IMR-90 (cell line): ENCODE measurements around the gene OLFM3. TPM values are rescaled to one million over a fixed set of nuclear protein-coding genes. Genes with fewer than 3 reads are reported as not detected.

Experiments used
- ATAC-seq: fragments of 200-7000 bp; cut with Tn5 transposase; 2 replicates; pipeline ENCODE4 v1.9.1; 2020; ENCODE audit warnings: low read depth, mild to moderate bottlenecking, moderate library complexity
- BruUV-seq: library from RNA; stranded (reverse); fragments of 400-500 nt; replicated peaks from 2 replicates; lab custom pipeline; 2021; lab: Mats Ljungman, UMichigan
- CTCF ChIA-PET: fragments of 300-600 bp; formaldehyde crosslinking; extraction: SDS; loops from one replicate; lab custom pipeline; 2021; ENCODE audit warnings: antibody characterized with exemption; lab: Yijun Ruan, JAX
- POLR2A ChIA-PET: fragments of 300-600 bp; sonication (Branson Sonifier 250); formaldehyde crosslinking; loops from one replicate; lab custom pipeline; 2022; ENCODE audit warnings: antibody characterized with exemption; ENCODE audit not compliant: unreplicated experiment; lab: Charles Lee
- DNase-seq: peaks from one replicate; pipeline ENCODE4 v3.0.0; 2013
- H2AFZ ChIP-seq: replicated peaks from 2 replicates; pipeline ENCODE3; 2013; ENCODE audit warnings: low read length, mild to moderate bottlenecking; ENCODE audit not compliant: poor library complexity
- H2AK5ac ChIP-seq: 2 replicates; pipeline ENCODE4 v1.6.1; 2013; ENCODE audit warnings: low read depth, low read length, inconsistent platforms
- H2AK9ac ChIP-seq: replicated peaks from 2 replicates; pipeline ENCODE3; 2013; ENCODE audit warnings: mild to moderate bottlenecking, low read depth, low read length, moderate library complexity; ENCODE audit not compliant: poor library complexity
- H2BK120ac ChIP-seq: 2 replicates; pipeline ENCODE4 v1.6.1; 2013; ENCODE audit warnings: low read depth, low read length, inconsistent platforms
- H2BK15ac ChIP-seq: 3 replicates; pipeline ENCODE4 v1.6.1; 2013; ENCODE audit warnings: low read depth, low read length, inconsistent platforms
- H2BK20ac ChIP-seq: 2 replicates; pipeline ENCODE4 v1.6.1; 2013; ENCODE audit warnings: low read depth, mild to moderate bottlenecking, inconsistent platforms, low read length, moderate library complexity
- H2BK5ac ChIP-seq: 2 replicates; pipeline ENCODE4 v1.6.1; 2013; ENCODE audit warnings: mild to moderate bottlenecking, low read depth, low read length, inconsistent platforms; ENCODE audit not compliant: poor library complexity, severe bottlenecking
- H3K14ac ChIP-seq: replicated peaks from 2 replicates; pipeline ENCODE4 v1.6.1; 2013; ENCODE audit warnings: low read depth, low read length, inconsistent platforms
- H3K18ac ChIP-seq: 2 replicates; pipeline ENCODE4 v1.6.1; 2013; ENCODE audit warnings: low read depth, low read length, control low read depth
- H3K23ac ChIP-seq: 2 replicates; pipeline ENCODE4 v1.6.1; 2013; ENCODE audit warnings: low read depth, low read length, inconsistent platforms
- H3K27ac ChIP-seq: 2 replicates; pipeline ENCODE4 v1.5.1; 2013; ENCODE audit warnings: mild to moderate bottlenecking, control low read depth, low read length; ENCODE audit not compliant: insufficient read depth
- H3K27me3 ChIP-seq: 2 replicates; pipeline ENCODE4 v1.6.1; 2013; ENCODE audit warnings: low read length; ENCODE audit not compliant: control insufficient read depth, insufficient read depth
- H3K36me3 ChIP-seq: 2 replicates; pipeline ENCODE4 v1.6.1; 2013; ENCODE audit warnings: low read length, mixed read lengths; ENCODE audit not compliant: control insufficient read depth, insufficient read depth
- H3K4ac ChIP-seq: 2 replicates; pipeline ENCODE4 v1.6.1; 2013; ENCODE audit warnings: low read depth, low read length, inconsistent platforms
- H3K4me1 ChIP-seq: 2 replicates; pipeline ENCODE4 v1.6.1; 2013; ENCODE audit warnings: low read length, mixed read lengths; ENCODE audit not compliant: control insufficient read depth, insufficient read depth
- H3K4me2 ChIP-seq: 2 replicates; pipeline ENCODE4 v1.6.1; 2013; ENCODE audit warnings: low read depth, mild to moderate bottlenecking, control low read depth, low read length, moderate library complexity
- H3K4me3 ChIP-seq: 2 replicates; pipeline ENCODE4 v1.5.1; 2013; ENCODE audit warnings: low read depth, mild to moderate bottlenecking, control low read depth, low read length, moderate library complexity; ENCODE audit not compliant: insufficient read depth
- H3K56ac ChIP-seq: 2 replicates; pipeline ENCODE4 v1.6.1; 2013; ENCODE audit warnings: low read length, inconsistent platforms; ENCODE audit not compliant: insufficient read depth; ENCODE audit errors: extremely low read depth
- H3K79me1 ChIP-seq, 2 experiments: 2 replicates each; pipeline ENCODE4 v1.6.1; 2013; ENCODE audit warnings: low read length in 2 of 2, inconsistent platforms in 1 of 2, low read depth in 1 of 2
- H3K9ac ChIP-seq: 2 replicates; pipeline ENCODE4 v1.6.1; 2013; ENCODE audit warnings: low read depth, low read length, control low read depth
- H3K9me1 ChIP-seq: 2 replicates; pipeline ENCODE4 v1.6.1; 2013; ENCODE audit warnings: low read length, inconsistent platforms; ENCODE audit not compliant: insufficient read depth
- H3K9me3 ChIP-seq: 2 replicates; pipeline ENCODE4 v1.6.1; 2013; ENCODE audit warnings: low read length; ENCODE audit not compliant: control insufficient read depth, insufficient read depth
- H4K20me1 ChIP-seq: 2 replicates; pipeline ENCODE4 v1.6.1; 2013; ENCODE audit warnings: low read length, inconsistent platforms; ENCODE audit not compliant: insufficient read depth
- H4K5ac ChIP-seq: 2 replicates; pipeline ENCODE4 v1.6.1; 2013; ENCODE audit warnings: mild to moderate bottlenecking, low read depth, low read length, control low read depth
- H4K8ac ChIP-seq, 2 experiments: 2 replicates each; pipeline ENCODE4 v1.6.1; 2013; ENCODE audit warnings: low read depth in 2 of 2, low read length in 2 of 2, control low read depth in 1 of 2, inconsistent platforms in 1 of 2
- H4K91ac ChIP-seq: 2 replicates; pipeline ENCODE4 v1.6.1; 2013; ENCODE audit warnings: low read depth, low read length, inconsistent platforms; ENCODE audit not compliant: insufficient read depth
- BHLHE40 ChIP-seq: fragments of 150-350 bp; IDR thresholded peaks from 2 replicates; pipeline ENCODE4 v1.6.1; 2016; ENCODE audit warnings: mild to moderate bottlenecking, low read depth, low read length
- CHD1 ChIP-seq: IDR thresholded peaks from 2 replicates; pipeline ENCODE4 v1.6.1; 2012; ENCODE audit warnings: low read depth, low read length, improper control_type of control experiment
- ELK1 ChIP-seq: fragments of 150-350 bp; IDR thresholded peaks from 2 replicates; pipeline ENCODE4 v1.6.1; 2016; ENCODE audit warnings: low read depth, mild to moderate bottlenecking, low read length, moderate library complexity, borderline replicate concordance
- MAFK ChIP-seq: IDR thresholded peaks from 2 replicates; pipeline ENCODE4 v1.6.1; 2012; ENCODE audit warnings: low read depth, low read length, improper control_type of control experiment
- MXI1 ChIP-seq: IDR thresholded peaks from 2 replicates; pipeline ENCODE4 v1.6.1; 2012; ENCODE audit warnings: low read depth, mild to moderate bottlenecking, low read length, moderate library complexity, borderline replicate concordance
- POLR2A ChIP-seq: IDR thresholded peaks from 2 replicates; pipeline ENCODE4 v1.6.1; 2012; ENCODE audit warnings: mild to moderate bottlenecking, low read depth, low read length
- RAD21 ChIP-seq: IDR thresholded peaks from 2 replicates; pipeline ENCODE4 v1.6.1; 2012; ENCODE audit warnings: low read length, improper control_type of control experiment
- SMC3 ChIP-seq: fragments of 150-350 bp; IDR thresholded peaks from 2 replicates; pipeline ENCODE4 v1.6.1; 2016; ENCODE audit warnings: low read depth, mild to moderate bottlenecking, antibody characterized with exemption, low read length, moderate library complexity
- WGBS, 2 experiments: methylation state at CpG; one replicate each; pipeline versions ENCODE4 v1.1.5 to v1.1.7; 2013; ENCODE audit warnings: missing lambda C conversion rate in 2 of 2; ENCODE audit not compliant: insufficient read length in 1 of 2; ENCODE audit errors: extremely low coverage in 2 of 2; 5-methylcytosine and 5-hydroxymethylcytosine counted together
- dilution Hi-C: fragments of 300-500 bp; cut with HindIII; formaldehyde crosslinking; loops from one replicate; pipeline ENCODE4 v1.14.3; 2018; ENCODE audit warnings: low sequenced_read_pairs; ENCODE audit not compliant: unreplicated experiment
- in situ Hi-C: fragments of 300-500 bp; cut with MboI; formaldehyde crosslinking; loops from 3 replicates; pipeline ENCODE4 v1.14.3; 2019; ENCODE audit warnings: low sequenced_read_pairs, inconsistent platforms, mixed read lengths
- intact Hi-C: fragments of 100-400 bp; cut with micrococcal nuclease; formaldehyde crosslinking; loops from 2 replicates; pipeline ENCODE4 v1.10.0; 2022
- polyA plus RNA-seq, 3 experiments: library from polyadenylated mRNA; depleted of rRNA; stranded (reverse); fragments of >200 nt; gene quantifications; 2 replicates each; pipeline ENCODE4 v1.2.3, GENCODE V29; 2012; ENCODE audit warnings: low replicate concordance in 1 of 3
- total RNA-seq: library from RNA; depleted of rRNA; stranded (reverse); fragments of >200 nt; gene quantifications from 2 replicates; pipeline ENCODE4 v1.2.3, GENCODE V29; 2012
- TF ChIP-seq, protein P1 (sequence below): fragments of 150-350 bp; IDR thresholded peaks from 2 replicates; pipeline ENCODE4 v1.6.1; 2017; ENCODE audit warnings: mild to moderate bottlenecking, antibody characterized with exemption, low read length, low read depth

OLFM3 gene
- total and polyA plus RNA-seq, 2 of the 4 experiments (the other 2 are of a cell fraction) = not detected

GRCh38 chr1:101884621-101885020, 112.1 kb downstream of the OLFM3 start:
- no peak overlapping the region for H3K23ac ChIP-seq
- no peaks in the 10 kb centered on the region for H3K36me3 ChIP-seq
- no peak overlapping the region for H3K27ac ChIP-seq
- H3K4me3 ChIP-seq = no peak overlapping the region
- in situ Hi-C loops (no loop called here), dilution Hi-C loops (no loop called here), intact Hi-C loops (no loop called here)
- no peak overlapping the region for H2BK15ac ChIP-seq
- ChIA-PET POLR2A (no interaction called here), CTCF (no interaction called here)
- H3K9ac ChIP-seq = no peak overlapping the region
- BruUV-seq = no TSS peak
- no peaks in the 10 kb centered on the region for H3K9me1 ChIP-seq
- no peak overlapping the region for H4K91ac ChIP-seq
- peaks cover 2% of the 10 kb centered on the region; the same call in 1 of the 2 replicates for H3K9me3 ChIP-seq
- no peak overlapping the region for H2BK120ac ChIP-seq
- no peak for TF ChIP-seq BHLHE40
- TF ChIP-seq CHD1 = no peak
- no peak for TF ChIP-seq MAFK
- TF ChIP-seq, protein P1, sequence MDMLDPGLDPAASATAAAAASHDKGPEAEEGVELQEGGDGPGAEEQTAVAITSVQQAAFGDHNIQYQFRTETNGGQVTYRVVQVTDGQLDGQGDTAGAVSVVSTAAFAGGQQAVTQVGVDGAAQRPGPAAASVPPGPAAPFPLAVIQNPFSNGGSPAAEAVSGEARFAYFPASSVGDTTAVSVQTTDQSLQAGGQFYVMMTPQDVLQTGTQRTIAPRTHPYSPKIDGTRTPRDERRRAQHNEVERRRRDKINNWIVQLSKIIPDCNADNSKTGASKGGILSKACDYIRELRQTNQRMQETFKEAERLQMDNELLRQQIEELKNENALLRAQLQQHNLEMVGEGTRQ = no peak
- TF ChIP-seq ELK1 = no peak
- TF ChIP-seq POLR2A = no peak
- TF ChIP-seq RAD21 = no peak
- TF ChIP-seq MXI1 = no peak
- TF ChIP-seq SMC3 = no peak
- no peak overlapping the region for H3K4ac ChIP-seq
- H3K14ac ChIP-seq = no peak overlapping the region
- H3K4me1 ChIP-seq = no peaks in the 10 kb centered on the region
- no peak for ATAC-seq
- no CpG with 5 or more reads among the region's 2 CpGs for WGBS, 2 experiments
- no peak overlapping the region for H2BK5ac ChIP-seq
- DNase-seq = no peak
- no peak overlapping the region for H3K18ac ChIP-seq
- H4K5ac ChIP-seq = no peak overlapping the region
- no peaks in the 10 kb centered on the region for H3K27me3 ChIP-seq
- H4K8ac ChIP-seq = no peak overlapping the region
- H2AK5ac ChIP-seq = no peak overlapping the region
- H2AFZ ChIP-seq = no peak overlapping the region
- no peaks in the 10 kb centered on the region for H3K79me1 ChIP-seq
- H4K20me1 ChIP-seq = no peaks in the 10 kb centered on the region
- no peak overlapping the region for H2AK9ac ChIP-seq
- no peak overlapping the region for H3K4me2 ChIP-seq
- no peak overlapping the region for H2BK20ac ChIP-seq
- no peak overlapping the region for H3K56ac ChIP-seq
